NT2/D1 (cell line): ENCODE measurements around the gene ATXN2.

Experiments
- SUZ12 ChIP-seq: IDR thresholded peaks from 2 replicates; pipeline ENCODE4 v1.6.1; 2011; ENCODE audit not compliant: insufficient read length, insufficient read depth; ENCODE audit errors: extremely low read depth
- YY1 ChIP-seq: IDR thresholded peaks from 2 replicates; pipeline ENCODE4 v1.6.1; 2011; ENCODE audit not compliant: insufficient read length, insufficient read depth

GRCh38 chr12:111451649-111452129 lies 147.4 kb downstream of the ATXN2 start:
- TF ChIP-seq YY1 (no peak), SUZ12 (no peak)
